Effector memory CD8-positive, alpha-beta T cell (primary cell): ENCODE results near the gene DYNLT4.
"Not testable (repeated sequence)": the region's sequence is repeated elsewhere in the genome, so short reads cannot be mapped to it uniquely, and the experiment has no call there.

Source experiments
- ATAC-seq: fragments of 150-1000 bp; cut with Tn5 transposase; replicated peaks from 2 replicates; pipeline ENCODE4 v1.10.0; 2021; ENCODE audit warnings: mild to moderate bottlenecking, moderate library complexity
- DNase-seq, 3 experiments: peaks; one replicate each; pipeline ENCODE4 v3.0.0; 2021
- H3K27ac Mint-ChIP-seq, 2 donors: one replicate each; pipeline ENCODE4 v1.8.0; 2022; ENCODE audit warnings: mild to moderate bottlenecking in 2 of 2, mixed read lengths in 2 of 2, moderate library complexity in 2 of 2
- H3K27me3 Mint-ChIP-seq, 2 donors: one replicate each; pipeline ENCODE4 v1.8.0; 2022; ENCODE audit warnings: mixed read lengths in 2 of 2
- H3K36me3 Mint-ChIP-seq: one replicate; pipeline ENCODE4 v1.8.0; 2022; ENCODE audit warnings: mild to moderate bottlenecking, moderate library complexity, mixed read lengths; ENCODE audit not compliant: insufficient read depth
- H3K4me1 Mint-ChIP-seq, 2 donors: one replicate each; pipeline ENCODE4 v1.8.0; 2022; ENCODE audit warnings: low read depth in 2 of 2, mixed read lengths in 2 of 2
- H3K4me3 Mint-ChIP-seq, 2 donors: one replicate each; pipeline ENCODE4 v1.8.0; 2022; ENCODE audit warnings: mild to moderate bottlenecking in 2 of 2, mixed read lengths in 2 of 2, moderate library complexity in 2 of 2
- H3K9me3 Mint-ChIP-seq, 2 donors: one replicate each; pipeline ENCODE4 v1.8.0; 2022; ENCODE audit warnings: mixed read lengths in 2 of 2
- total RNA-seq, 9 experiments: gene quantifications; one replicate each; lab custom pipeline; 2026; lab: John Stamatoyannopoulos, UW

The DYNLT4 gene, protein sequence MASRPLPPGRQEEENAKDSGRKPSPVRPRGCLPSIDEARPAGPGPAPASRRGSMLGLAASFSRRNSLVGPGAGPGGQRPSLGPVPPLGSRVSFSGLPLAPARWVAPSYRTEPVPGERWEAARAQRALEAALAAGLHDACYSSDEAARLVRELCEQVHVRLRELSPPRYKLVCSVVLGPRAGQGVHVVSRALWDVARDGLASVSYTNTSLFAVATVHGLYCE
- total RNA-seq = 0.24 to 9.3 (median 1.0) reads per million in 9 experiments

DNA sequence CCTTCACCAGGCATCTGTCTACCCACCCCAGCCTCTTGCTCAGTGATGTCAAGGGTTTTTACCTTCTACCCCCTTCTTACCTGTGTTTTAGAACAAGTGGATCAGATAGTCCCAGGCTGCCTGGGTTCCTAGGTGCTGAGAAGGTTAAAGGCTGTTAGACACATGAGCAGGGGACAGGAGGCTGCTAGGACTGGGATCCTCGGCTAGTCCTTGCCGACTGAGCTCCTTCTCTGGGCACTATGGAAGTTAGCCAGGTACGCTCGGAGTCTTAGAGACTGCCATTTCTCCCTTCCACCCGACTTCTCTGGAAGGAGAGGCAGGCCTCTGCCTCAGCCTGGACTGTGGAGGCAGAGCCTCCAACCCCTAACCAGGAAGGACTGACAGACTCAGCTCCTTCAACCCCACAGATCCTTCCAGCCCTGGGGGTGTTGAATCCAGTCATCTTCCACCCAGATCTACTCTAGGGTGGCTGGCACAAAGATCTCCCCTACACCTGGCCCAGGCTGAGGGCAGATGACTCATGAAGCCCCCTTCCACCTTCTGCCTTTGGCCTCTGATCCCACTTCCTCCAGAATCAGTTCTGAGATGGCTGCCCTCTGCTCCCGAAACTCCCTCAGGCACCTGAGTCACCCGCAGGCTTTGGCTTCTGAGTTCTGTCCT, at the start of gene DYNLT4:
Gene DYNLT4, minus strand, starts transcription at position 648 of the 660 bp plus-strand sequence. CDS start 683 bp downstream, outside the sequence.
- ATAC-seq (no peak), DNase-seq (no peak)
- H3K27ac Mint-ChIP-seq = peak within 1 kb of the TSS; percentile 98 to 99
- H3K4me1 Mint-ChIP-seq = peaks cover 56 to 60% of the 10 kb centered on the region in 2 donors
- peak within 1 kb of the TSS; percentile 72 to 76 for H3K4me3 Mint-ChIP-seq
- peaks cover 95% of the 10 kb centered on the region for H3K36me3 Mint-ChIP-seq
- H3K9me3 Mint-ChIP-seq = no peaks in the 10 kb centered on the region
- no peaks in the 10 kb centered on the region for H3K27me3 Mint-ChIP-seq

DNA sequence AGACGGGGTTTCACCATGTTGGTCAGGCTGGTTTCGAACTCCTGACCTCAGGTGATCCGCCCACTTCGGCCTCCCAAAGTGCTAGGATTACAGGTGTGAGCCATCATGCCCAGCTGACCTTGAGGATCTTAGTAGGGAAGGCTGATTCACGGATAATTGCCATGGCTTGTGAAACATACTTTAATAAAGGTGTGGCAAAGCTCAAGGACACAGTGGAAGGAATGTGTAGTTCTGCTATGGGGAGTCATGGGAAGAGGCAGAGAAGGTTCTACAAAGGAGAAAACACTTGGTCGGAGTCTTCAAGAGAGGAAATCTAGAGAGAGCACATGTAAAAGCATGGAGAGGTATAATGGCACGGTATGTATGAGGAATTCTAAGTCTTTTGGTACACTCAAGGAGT, 48.6 kb upstream of the DYNLT4 start:
- no peak overlapping the region for H3K27ac Mint-ChIP-seq
- no peaks in the 10 kb centered on the region for H3K9me3 Mint-ChIP-seq
- peaks cover 8% of the 10 kb centered on the region for H3K36me3 Mint-ChIP-seq
- H3K4me3 Mint-ChIP-seq = no peak overlapping the region
- H3K27me3 Mint-ChIP-seq = no peaks in the 10 kb centered on the region
- no peaks in the 10 kb centered on the region for H3K4me1 Mint-ChIP-seq
- no peak for ATAC-seq
- DNase-seq = no peak

DNA sequence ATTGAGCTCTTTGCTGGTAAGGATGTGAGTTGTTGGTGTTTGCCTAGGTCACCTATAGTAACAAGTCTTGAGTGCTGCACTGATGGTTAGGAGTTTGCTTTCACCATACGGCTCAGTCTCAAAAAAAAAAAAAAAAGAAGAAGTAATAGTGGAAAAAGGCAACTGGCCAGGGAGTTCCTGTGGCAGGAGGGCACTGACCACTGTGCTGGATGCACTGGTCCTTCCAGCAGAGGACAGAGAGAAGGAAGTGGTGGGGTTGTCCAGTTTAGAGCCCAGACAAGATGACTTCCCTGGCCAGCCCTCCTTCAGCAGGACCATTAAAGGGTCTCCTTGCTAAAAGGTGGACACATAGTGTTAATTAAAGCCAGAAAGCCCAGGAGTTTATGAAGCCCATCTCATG, 47.8 kb upstream of the DYNLT4 start:
- Mint-ChIP-seq H3K36me3 (peaks cover 8% of the 10 kb centered on the region), H3K27me3 (no peaks in the 10 kb centered on the region), H3K9me3 (no peaks in the 10 kb centered on the region), H3K27ac (peak overlapping the region in 1 of 2 donors; percentile 38), H3K4me1 (no peaks in the 10 kb centered on the region), H3K4me3 (no peak overlapping the region)
- ATAC-seq (no peak), DNase-seq (no peak)

DNA sequence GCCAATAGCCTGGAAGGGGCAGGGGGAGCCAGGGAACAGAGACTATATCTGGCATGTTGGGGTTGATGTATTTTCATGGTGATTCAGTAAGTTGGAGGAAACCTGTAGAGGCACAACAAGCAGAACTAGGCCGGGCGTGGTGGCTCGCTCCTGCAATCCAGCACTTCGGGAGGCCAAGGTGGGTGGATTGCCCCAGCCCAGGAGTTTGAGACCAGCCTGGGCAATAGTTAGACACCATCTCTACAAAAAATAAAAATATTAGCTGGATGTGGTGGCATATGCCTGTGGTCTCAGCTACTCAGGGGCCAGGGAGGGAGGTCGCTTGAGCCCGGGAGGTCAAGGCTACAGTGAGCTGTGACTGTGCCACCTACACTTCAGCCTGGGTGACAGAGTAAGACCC, 46.0 kb upstream of the DYNLT4 start:
- H3K9me3 Mint-ChIP-seq = no peaks in the 10 kb centered on the region
- H3K27ac Mint-ChIP-seq = no peak overlapping the region
- no peaks in the 10 kb centered on the region for H3K27me3 Mint-ChIP-seq
- peaks cover 8% of the 10 kb centered on the region for H3K36me3 Mint-ChIP-seq
- DNase-seq = no peak
- H3K4me3 Mint-ChIP-seq = no peak overlapping the region
- H3K4me1 Mint-ChIP-seq = no peaks in the 10 kb centered on the region
- ATAC-seq = no peak

DNA sequence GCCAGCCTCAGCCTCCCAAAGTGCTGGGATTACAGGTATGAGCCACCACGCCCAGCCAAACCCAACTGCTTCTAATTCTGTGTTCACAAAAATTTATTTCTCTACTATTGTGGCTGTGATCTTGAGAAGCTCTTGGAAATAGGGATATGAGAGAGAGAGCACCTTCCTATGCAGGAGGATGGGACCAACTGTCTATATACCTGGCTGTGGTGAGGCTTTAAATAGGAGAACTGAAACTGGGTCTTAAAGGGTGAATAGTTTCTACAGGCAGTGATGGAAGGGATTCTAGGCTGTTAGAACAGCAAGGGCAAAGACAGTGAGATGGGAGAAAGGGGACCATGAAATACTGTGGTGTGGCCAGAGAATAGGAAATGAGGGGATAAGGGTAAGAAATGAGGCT, 44.2 kb upstream of the DYNLT4 start:
- Mint-ChIP-seq H3K27me3 (no peaks in the 10 kb centered on the region), H3K9me3 (no peaks in the 10 kb centered on the region), H3K36me3 (peaks cover 8% of the 10 kb centered on the region), H3K4me3 (no peak overlapping the region), H3K27ac (no peak overlapping the region), H3K4me1 (no peaks in the 10 kb centered on the region)
- no peak for DNase-seq
- no peak for ATAC-seq

DNA sequence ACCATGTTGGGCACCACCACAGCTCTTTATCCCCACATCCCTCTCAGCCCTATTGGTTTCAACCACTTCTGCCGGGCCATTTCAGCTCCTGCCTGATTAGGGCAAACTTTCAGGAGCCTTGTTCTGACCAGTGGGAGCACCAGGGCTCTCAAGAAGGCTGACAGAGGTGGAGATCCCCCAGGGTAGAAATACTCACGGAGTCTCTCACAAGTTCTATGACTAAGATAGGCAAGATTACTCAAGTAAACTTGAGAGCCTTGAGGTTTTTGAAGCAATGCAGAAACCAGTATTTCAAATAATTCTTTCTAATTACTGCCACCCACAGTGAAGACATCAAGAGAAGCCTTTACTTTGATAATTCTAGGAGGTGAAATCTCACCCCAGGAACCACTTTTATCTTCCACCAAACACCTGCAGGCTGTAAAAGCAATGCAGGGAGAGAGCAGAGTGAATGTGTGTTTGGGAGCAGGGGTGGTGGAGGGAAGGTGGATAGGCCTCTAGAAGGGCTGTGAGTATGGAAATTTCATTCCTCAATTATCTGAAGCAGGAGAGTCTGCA, 42.5 kb upstream of the DYNLT4 start:
- H3K27ac Mint-ChIP-seq = peak overlapping the region; percentile 19 to 78
- H3K36me3 Mint-ChIP-seq = peaks cover under 1% of the 10 kb centered on the region
- H3K9me3 Mint-ChIP-seq = no peaks in the 10 kb centered on the region
- no peak for ATAC-seq
- H3K4me3 Mint-ChIP-seq = no peak overlapping the region
- DNase-seq = no peak
- no peaks in the 10 kb centered on the region for H3K4me1 Mint-ChIP-seq
- H3K27me3 Mint-ChIP-seq = no peaks in the 10 kb centered on the region

DNA sequence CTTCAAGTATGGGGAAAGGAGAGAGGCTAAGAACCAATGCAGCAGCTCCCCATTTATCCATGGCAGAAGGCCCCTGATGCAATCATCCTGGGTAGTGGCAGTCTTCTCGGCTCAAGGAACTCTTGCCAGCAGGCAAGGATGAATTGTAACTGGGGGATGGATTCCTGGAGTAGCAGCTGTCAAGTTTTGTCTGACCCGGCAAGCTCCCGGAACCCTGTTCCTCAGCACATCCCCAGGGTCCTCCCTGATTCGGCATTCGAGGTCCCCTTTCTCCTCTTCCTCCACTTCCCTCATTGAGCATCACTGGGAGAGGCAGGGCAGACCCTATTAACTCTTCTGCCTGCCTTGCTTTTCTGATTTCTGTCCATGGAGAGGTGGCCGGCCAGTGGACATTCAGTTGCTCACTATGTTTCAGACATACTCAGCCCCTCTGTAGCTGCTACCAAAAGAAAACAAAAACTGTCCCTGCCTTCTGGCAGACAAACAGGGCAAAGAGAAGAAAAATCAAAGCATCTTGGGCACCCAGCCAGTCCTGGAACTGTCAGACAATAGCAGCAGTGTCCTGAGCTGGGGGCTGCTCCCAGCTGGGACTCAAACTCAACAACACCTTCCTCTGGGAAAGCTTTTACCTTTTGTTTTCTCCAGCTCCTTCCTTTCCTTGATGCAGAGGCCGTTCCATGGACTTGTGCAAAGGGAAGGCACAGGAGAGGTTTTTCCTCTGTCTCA, 41.5 kb upstream of the DYNLT4 start:
- no peak for DNase-seq
- Mint-ChIP-seq H3K27me3 (no peaks in the 10 kb centered on the region), H3K4me1 (peaks cover 0 to 4% of the 10 kb centered on the region in 2 donors), H3K36me3 (no peaks in the 10 kb centered on the region), H3K9me3 (no peaks in the 10 kb centered on the region), H3K4me3 (no peak overlapping the region), H3K27ac (no peak overlapping the region)
- no peak for ATAC-seq

DNA sequence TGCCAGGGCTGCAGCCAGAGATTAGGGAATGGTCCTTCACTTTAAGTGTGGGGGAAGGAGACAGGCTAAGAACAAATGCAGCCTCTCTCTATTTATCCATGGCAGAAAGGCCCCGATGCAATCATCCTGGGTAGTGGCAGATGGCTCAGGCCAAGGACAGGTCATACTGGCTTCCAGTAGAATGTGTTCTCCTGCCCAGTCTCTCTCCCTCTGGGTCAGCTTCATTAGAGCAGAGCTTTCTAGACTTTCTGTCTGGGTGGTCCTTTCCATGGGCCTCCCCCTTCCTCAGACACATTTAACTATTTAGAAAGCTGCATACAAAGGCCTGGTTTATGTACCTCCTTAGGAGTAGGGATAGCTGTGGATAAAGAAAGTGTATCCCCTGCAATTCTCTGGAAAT, 40.7 kb upstream of the DYNLT4 start:
- peaks cover 0 to 4% of the 10 kb centered on the region in 2 donors for H3K4me1 Mint-ChIP-seq
- no peaks in the 10 kb centered on the region for H3K27me3 Mint-ChIP-seq
- ATAC-seq (no peak), DNase-seq (no peak)
- H3K27ac Mint-ChIP-seq = no peak overlapping the region
- no peaks in the 10 kb centered on the region for H3K9me3 Mint-ChIP-seq
- H3K36me3 Mint-ChIP-seq = no peaks in the 10 kb centered on the region
- no peak overlapping the region for H3K4me3 Mint-ChIP-seq

DNA sequence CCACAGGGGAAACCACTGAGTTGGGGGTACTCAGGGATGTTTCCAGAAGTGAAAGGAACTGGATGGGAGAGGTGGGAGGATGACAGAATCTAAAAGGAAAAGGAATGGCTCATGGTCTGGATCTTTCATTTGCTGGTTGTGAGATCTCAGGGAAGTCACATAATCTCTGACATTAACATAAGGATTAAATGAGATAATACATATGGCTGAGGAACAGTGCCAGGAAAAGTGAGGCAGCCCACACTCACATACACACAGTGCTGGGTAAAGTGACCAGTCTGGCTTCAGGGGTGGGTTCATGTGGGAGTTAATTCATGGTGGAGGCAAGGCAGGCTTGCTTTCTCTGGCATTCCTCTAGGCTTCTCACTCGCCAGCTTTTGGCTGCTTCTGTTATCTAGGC, 39.8 kb upstream of the DYNLT4 start:
- H3K4me1 Mint-ChIP-seq = peaks cover 0 to 4% of the 10 kb centered on the region in 2 donors
- DNase-seq (no peak), ATAC-seq (no peak)
- peaks cover 8% of the 10 kb centered on the region in 2 donors for H3K27me3 Mint-ChIP-seq
- H3K4me3 Mint-ChIP-seq = no peak overlapping the region
- H3K27ac Mint-ChIP-seq = no peak overlapping the region
- H3K9me3 Mint-ChIP-seq = no peaks in the 10 kb centered on the region
- H3K36me3 Mint-ChIP-seq = no peaks in the 10 kb centered on the region

DNA sequence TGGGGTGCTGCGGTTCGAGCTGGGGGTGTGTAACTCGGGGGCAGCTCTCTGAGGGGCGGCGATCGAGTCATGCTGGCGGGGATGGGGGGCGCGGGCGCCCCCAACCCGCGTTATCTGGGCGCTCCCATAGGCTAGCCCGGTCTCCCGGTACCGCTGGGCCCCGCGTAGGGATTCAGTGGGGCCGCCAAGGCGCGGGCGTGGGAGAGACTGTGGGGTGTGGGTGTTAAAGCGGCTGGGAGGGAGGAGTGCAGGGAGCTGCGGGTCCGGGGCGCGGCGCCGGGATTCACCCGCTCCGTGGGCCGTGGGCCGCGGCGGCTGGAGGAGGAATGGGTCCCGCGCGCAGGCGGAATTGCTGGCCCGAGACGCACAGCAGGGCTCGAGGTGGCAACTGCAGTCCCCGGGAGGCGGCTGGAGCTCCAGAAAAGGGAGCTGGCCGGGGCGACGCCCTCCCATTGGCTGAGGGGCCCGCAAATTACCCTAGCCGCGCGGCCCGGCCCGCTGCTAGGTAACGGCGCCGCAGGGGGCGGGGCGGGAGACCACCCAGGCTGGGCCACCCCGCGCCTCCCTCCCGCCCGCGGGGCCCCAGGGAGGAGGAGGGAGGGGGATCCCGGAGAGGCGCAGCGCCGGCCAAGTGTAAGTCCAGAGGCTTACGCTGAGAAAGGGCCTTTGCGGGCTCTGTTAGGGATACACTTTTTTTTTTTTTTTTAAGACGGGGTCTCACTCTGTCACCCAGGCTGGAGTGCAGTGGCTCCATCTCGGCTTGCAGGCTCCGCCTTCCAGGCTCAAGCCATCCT, 35.9 kb upstream of the DYNLT4 start, which contains the start of gene PTCH2:
Gene PTCH2, minus strand, starts transcription at position 392 of the 794 bp plus-strand sequence. Its CDS starts 321 bp downstream, at position 71.
- peaks cover 0 to 4% of the 10 kb centered on the region in 2 donors for H3K4me1 Mint-ChIP-seq
- peak within 1 kb of the TSS; percentile 49 to 54 for H3K4me3 Mint-ChIP-seq
- ATAC-seq (peak; percentile 72), DNase-seq (no peak)
- H3K36me3 Mint-ChIP-seq = no peaks in the 10 kb centered on the region
- H3K27ac Mint-ChIP-seq = peak within 1 kb of the TSS in 1 of 2 donors; percentile 55
- H3K27me3 Mint-ChIP-seq = peaks cover 24 to 34% of the 10 kb centered on the region in 2 donors
- H3K9me3 Mint-ChIP-seq = no peaks in the 10 kb centered on the region

DNA sequence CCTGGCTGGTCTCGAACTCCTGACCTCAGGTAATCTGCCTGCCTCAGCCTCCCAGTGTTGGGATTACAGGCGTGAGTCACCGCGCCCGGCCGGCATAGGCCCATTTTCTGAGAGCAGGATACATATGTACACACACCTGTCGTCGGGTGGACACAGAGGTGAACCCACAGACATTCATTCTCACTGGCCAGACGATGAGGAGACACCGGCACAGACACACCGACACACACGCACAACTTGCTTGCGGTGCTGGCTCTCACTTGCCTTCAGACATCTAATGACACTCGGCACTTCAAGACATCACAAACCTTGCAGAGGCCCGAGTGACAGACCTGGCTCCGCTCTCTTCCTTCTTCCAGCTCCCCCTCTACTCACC, 35.3 kb upstream of the DYNLT4 start:
- DNase-seq (no peak), ATAC-seq (peak; percentile 19)
- Mint-ChIP-seq H3K27ac (no peak overlapping the region), H3K9me3 (no peaks in the 10 kb centered on the region), H3K36me3 (no peaks in the 10 kb centered on the region), H3K4me3 (peak overlapping the region; percentile 49 to 54), H3K27me3 (peaks cover 24 to 34% of the 10 kb centered on the region in 2 donors), H3K4me1 (peaks cover 0 to 4% of the 10 kb centered on the region in 2 donors)

DNA sequence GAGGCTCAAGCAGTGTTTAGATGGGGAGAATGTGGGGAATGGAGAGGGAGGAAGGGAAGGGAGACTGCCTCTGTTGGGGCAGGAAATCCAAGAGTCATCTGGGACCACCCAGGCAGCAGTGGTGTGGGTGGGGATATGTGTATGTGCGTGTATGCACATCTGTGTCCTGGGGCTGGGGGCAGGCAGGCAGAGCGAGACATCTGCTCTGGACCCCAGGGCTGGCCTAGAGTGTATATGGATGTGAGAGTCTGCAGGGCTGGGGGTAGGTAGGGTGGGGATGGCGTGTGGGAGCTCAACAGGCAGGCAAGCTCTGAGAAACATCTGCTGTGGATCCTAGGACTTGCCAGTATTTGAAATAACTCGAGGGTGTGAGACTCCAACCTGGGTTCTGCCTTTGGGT, 32.4 kb upstream of the DYNLT4 start:
- Mint-ChIP-seq H3K4me1 (peaks cover 7 to 11% of the 10 kb centered on the region in 2 donors), H3K27me3 (peaks cover 24 to 34% of the 10 kb centered on the region in 2 donors), H3K36me3 (no peaks in the 10 kb centered on the region), H3K9me3 (no peaks in the 10 kb centered on the region), H3K27ac (no peak overlapping the region), H3K4me3 (no peak overlapping the region)
- ATAC-seq (no peak), DNase-seq (no peak)

DNA sequence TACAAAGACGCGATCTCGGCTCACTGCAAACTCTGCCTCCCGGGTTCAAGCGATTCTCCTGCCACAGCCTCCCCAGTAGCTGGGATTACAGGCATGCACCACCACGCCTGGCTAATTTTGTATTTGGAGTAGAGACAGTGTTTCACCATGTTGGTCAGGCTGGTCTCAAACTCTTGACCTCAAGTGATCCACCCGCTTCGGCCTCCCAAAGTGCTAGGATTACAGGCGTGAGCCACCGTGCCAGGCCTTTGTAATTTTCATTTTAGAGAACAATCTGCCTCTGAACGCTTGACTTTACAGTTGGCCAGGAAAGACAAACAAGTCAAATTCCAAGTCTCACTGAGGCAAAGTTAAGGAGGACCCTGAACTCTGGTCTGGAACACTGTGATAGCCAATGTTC, 31.1 kb upstream of the DYNLT4 start:
- H3K36me3 Mint-ChIP-seq, ATAC-seq, H3K9me3 Mint-ChIP-seq, H3K4me3 Mint-ChIP-seq, H3K4me1 Mint-ChIP-seq, H3K27ac Mint-ChIP-seq, DNase-seq: not testable (repeated sequence)
- peaks cover 24 to 34% of the 10 kb centered on the region in 2 donors for H3K27me3 Mint-ChIP-seq
